ENCODE results near the gene CEP152. TPM values are rescaled to one million over a fixed set of nuclear protein-coding genes. Genes with fewer than 3 reads are reported as not detected.

The CEP152 gene
- total and polyA plus RNA-seq, 10 of the 15 experiments (the other 5 are each of a cell fraction or from before 2014, with no cell fraction given), result 5.3 to 22.6 (median 14.2) TPM

DNA sequence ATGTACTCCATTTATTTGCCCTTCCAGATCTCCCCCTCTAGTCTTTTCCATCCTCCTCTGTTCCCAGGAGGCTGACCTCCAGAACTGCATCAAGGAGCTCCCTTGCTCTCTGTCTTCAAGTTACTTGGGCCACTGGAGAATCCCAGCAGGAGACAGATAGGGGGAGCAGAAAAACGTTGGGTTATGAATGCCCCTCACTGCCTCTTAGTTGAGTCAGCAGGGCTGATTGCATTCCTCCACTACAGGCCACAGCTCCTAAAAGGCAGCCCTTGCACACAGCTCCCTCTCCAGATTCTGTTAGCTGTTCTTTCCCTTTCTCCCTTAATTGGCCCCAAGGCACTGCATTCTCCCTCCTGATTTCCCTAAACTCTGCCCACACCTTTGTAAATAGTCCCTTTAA lies 12.4 kb upstream of the CEP152 start (continued):
- no peak for TF ChIP-seq ZNF592 (IDR thresholded peaks at IDR 0.05)
- TF ChIP-seq SUZ12 (IDR thresholded peaks at IDR 0.05; ENCODE audit: unreplicated experiment), result no peak

- H3K27ac ChIP-seq (ENCODE audit: control insufficient read depth, insufficient read depth), result no peak overlapping the region
- no peaks in the 10 kb centered on the region; a peak in 1 of 4 replicates for H3K27me3 ChIP-seq (replicated peaks in 1 of 2; ENCODE audit: control insufficient read depth in 2 of 2, insufficient read depth in 2 of 2, low read length in 1 of 2)
- no peak overlapping the region for H3K4me2 ChIP-seq (ENCODE audit: control insufficient read depth, insufficient read depth)
- H3K9ac ChIP-seq (ENCODE audit: control insufficient read depth, insufficient read depth, low read length), result no peak overlapping the region
- ChIA-PET POLR2A (no interaction called here), CTCF (interaction anchor here (0.7 to 1.0 kb wide), 3 partner anchors 331 to 708 kb away, joined by 3 read pairs; no protein-coding TSS in a partner anchor), RAD21 (ENCODE audit: unreplicated experiment) (no interaction called here), SMC1A (ENCODE audit: uncharacterized antibody, unreplicated experiment) (interaction anchor here (0.7 kb wide), 1 partner anchor 439 kb away, joined by 3 read pairs; no protein-coding TSS in a partner anchor)
- no peak for FAIRE-seq
- intact Hi-C loops (cut with micrococcal nuclease; ENCODE audit: unreplicated experiment), result no loop called here
- ATAC-seq, result no peak
- 16% methylated on average over 2 of the region's 2 CpGs for WGBS (ENCODE audit: insufficient coverage, insufficient replicate concordance, low lambda C conversion rate, missing lambda C conversion rate)
- H4K20me1 ChIP-seq (ENCODE audit: control insufficient read depth, insufficient read depth), result no peaks in the 10 kb centered on the region
- no peak overlapping the region for H3K4me3 ChIP-seq
- in situ Hi-C loops (cut with MboI), result loop anchor here (25.0 kb wide), 1 partner anchor 652 kb away; no protein-coding TSS in a partner anchor
- no peaks in the 10 kb centered on the region for H3K9me3 ChIP-seq (replicated peaks; ENCODE audit: control insufficient read depth, insufficient read depth, low read length)
- no peak for DNase-seq (ENCODE audit: low read depth, low spot score)
- H3K79me2 ChIP-seq (ENCODE audit: control insufficient read depth, insufficient read depth, low read length), result peaks cover 10% of the 10 kb centered on the region
- no TSS peak for BruUV-seq (replicated peaks)
- no peak overlapping the region for H2AFZ ChIP-seq (ENCODE audit: control insufficient read depth, low read depth, low read length)
- H3K4me1 ChIP-seq (ENCODE audit: control insufficient read depth, insufficient read depth, low read length), result 0 out of 2 replicates have a peak, but pooled peaks cover 2% of the 10 kb centered on the region
- no peaks in the 10 kb centered on the region for H3K36me3 ChIP-seq (ENCODE audit: control insufficient read depth in 2 of 2, insufficient read depth in 2 of 2, low read length in 1 of 2)
- TF ChIP-seq TCF3 (IDR thresholded peaks at IDR 0.05; ENCODE audit: borderline replicate concordance, insufficient read depth, low read depth, low read length) (no peak), HDGF (IDR thresholded peaks at IDR 0.05) (no peak), TARDBP (IDR thresholded peaks at IDR 0.05; ENCODE audit: borderline replicate concordance) (no peak), FOXK2 (IDR thresholded peaks at IDR 0.05) (no peak), SP1 (IDR thresholded peaks at IDR 0.05; ENCODE audit: low read depth, low read length) (no peak), NBN (IDR thresholded peaks at IDR 0.05) (no peak), POLR2A (IDR thresholded peaks at IDR 0.05; ENCODE audit: low read depth, low read length) (no peak), ESRRA (IDR thresholded peaks at IDR 0.05; ENCODE audit: low read length) (no peak), YY1 (IDR thresholded peaks at IDR 0.05; ENCODE audit: low read depth, low read length) (no peak)
- TF ChIP-seq, protein P1, sequence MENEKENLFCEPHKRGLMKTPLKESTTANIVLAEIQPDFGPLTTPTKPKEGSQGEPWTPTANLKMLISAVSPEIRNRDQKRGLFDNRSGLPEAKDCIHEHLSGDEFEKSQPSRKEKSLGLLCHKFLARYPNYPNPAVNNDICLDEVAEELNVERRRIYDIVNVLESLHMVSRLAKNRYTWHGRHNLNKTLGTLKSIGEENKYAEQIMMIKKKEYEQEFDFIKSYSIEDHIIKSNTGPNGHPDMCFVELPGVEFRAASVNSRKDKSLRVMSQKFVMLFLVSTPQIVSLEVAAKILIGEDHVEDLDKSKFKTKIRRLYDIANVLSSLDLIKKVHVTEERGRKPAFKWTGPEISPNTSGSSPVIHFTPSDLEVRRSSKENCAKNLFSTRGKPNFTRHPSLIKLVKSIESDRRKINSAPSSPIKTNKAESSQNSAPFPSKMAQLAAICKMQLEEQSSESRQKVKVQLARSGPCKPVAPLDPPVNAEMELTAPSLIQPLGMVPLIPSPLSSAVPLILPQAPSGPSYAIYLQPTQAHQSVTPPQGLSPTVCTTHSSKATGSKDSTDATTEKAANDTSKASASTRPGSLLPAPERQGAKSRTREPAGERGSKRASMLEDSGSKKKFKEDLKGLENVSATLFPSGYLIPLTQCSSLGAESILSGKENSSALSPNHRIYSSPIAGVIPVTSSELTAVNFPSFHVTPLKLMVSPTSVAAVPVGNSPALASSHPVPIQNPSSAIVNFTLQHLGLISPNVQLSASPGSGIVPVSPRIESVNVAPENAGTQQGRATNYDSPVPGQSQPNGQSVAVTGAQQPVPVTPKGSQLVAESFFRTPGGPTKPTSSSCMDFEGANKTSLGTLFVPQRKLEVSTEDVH (IDR thresholded peaks at IDR 0.05; ENCODE audit: low read depth, partially characterized antibody), result no peak
- TF ChIP-seq, protein P2, sequence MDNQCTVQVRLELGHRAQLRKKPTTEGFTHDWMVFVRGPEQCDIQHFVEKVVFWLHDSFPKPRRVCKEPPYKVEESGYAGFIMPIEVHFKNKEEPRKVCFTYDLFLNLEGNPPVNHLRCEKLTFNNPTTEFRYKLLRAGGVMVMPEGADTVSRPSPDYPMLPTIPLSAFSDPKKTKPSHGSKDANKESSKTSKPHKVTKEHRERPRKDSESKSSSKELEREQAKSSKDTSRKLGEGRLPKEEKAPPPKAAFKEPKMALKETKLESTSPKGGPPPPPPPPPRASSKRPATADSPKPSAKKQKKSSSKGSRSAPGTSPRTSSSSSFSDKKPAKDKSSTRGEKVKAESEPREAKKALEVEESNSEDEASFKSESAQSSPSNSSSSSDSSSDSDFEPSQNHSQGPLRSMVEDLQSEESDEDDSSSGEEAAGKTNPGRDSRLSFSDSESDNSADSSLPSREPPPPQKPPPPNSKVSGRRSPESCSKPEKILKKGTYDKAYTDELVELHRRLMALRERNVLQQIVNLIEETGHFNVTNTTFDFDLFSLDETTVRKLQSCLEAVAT (IDR thresholded peaks at IDR 0.05), result no peak
- TF ChIP-seq, protein P3, sequence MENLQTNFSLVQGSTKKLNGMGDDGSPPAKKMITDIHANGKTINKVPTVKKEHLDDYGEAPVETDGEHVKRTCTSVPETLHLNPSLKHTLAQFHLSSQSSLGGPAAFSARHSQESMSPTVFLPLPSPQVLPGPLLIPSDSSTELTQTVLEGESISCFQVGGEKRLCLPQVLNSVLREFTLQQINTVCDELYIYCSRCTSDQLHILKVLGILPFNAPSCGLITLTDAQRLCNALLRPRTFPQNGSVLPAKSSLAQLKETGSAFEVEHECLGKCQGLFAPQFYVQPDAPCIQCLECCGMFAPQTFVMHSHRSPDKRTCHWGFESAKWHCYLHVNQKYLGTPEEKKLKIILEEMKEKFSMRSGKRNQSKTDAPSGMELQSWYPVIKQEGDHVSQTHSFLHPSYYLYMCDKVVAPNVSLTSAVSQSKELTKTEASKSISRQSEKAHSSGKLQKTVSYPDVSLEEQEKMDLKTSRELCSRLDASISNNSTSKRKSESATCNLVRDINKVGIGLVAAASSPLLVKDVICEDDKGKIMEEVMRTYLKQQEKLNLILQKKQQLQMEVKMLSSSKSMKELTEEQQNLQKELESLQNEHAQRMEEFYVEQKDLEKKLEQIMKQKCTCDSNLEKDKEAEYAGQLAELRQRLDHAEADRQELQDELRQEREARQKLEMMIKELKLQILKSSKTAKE (IDR thresholded peaks at IDR 0.05; ENCODE audit: low read depth, poor library complexity, severe bottlenecking), result no peak
Measured at GRCh38 chr15:48814286-48814685, 3.4 kb upstream of the CEP152 start.
